ENCODE data around the gene SOX18. TPM values are rescaled to one million over a fixed set of nuclear protein-coding genes. Genes with fewer than 3 reads are reported as not detected.

SOX18 gene
- total and polyA plus RNA-seq, 2 of the 13 experiments (the other 11 are each of a cell fraction or from before 2014, with no cell fraction given), result 1.6 to 1.9 TPM

GRCh38 chr20:64040231-64041039 lies 9.0 kb downstream of the SOX18 start (continued):
- TF ChIP-seq ELK4 (CRISPR knock-in tag; IDR thresholded peaks at IDR 0.05; ENCODE audit: borderline replicate concordance) (no peak), CCAR2 (optimal IDR thresholded peaks at IDR 0.05; ENCODE audit: low read depth, low read length) (no peak), ZNF24 (IDR thresholded peaks at IDR 0.05) (no peak), ZNF501 (CRISPR knock-in tag; IDR thresholded peaks at IDR 0.05) (no peak), ZSCAN29 (CRISPR knock-in tag; conservative IDR thresholded peaks at IDR 0.05) (no peak), MXD4 (CRISPR knock-in tag; IDR thresholded peaks at IDR 0.05) (peak; percentile 33; the same call in 1 of the 2 replicates), UBTF (CRISPR knock-in tag; IDR thresholded peaks at IDR 0.05) (no peak), KLF15 (CRISPR knock-in tag; IDR thresholded peaks at IDR 0.05; ENCODE audit: borderline replicate concordance) (no peak), ZNF512 (CRISPR knock-in tag; IDR thresholded peaks at IDR 0.05) (no peak), KAT2B (IDR thresholded peaks at IDR 0.05; ENCODE audit: borderline replicate concordance, low read depth, low read length) (no peak), CEBPZ (IDR thresholded peaks at IDR 0.05; ENCODE audit: low read length) (no peak), HOXA9 (CRISPR knock-in tag; IDR thresholded peaks at IDR 0.05; ENCODE audit: borderline replicate concordance) (no peak), ZEB1 (IDR thresholded peaks at IDR 0.05; ENCODE audit: insufficient replicate concordance, low read depth) (peak; percentile 51), ZNF260 (CRISPR knock-in tag; IDR thresholded peaks at IDR 0.05; ENCODE audit: borderline replicate concordance, low read depth) (no peak)

Measured in HepG2 (cell line).